Choroid plexus epithelial cell (primary cell): Measurements from ENCODE around the gene ARHGEF40.

Experiments used
- DNase-seq: peaks from one replicate; pipeline ENCODE4 v3.0.0-alpha.2; 2010; ENCODE audit warnings: low read depth
- H3K4me3 ChIP-seq: 2 replicates; pipeline ENCODE4 v1.5.1; 2011; ENCODE audit warnings: low read depth, mild to moderate bottlenecking, control low read depth, low read length, moderate library complexity
- TF ChIP-seq, protein P1 (sequence below): conservative IDR thresholded peaks from 2 replicates; pipeline ENCODE4 v1.5.1; 2011; ENCODE audit warnings: low read depth, mild to moderate bottlenecking, control low read depth, inconsistent platforms, low read length, moderate library complexity

The ARHGEF40 gene

DNA sequence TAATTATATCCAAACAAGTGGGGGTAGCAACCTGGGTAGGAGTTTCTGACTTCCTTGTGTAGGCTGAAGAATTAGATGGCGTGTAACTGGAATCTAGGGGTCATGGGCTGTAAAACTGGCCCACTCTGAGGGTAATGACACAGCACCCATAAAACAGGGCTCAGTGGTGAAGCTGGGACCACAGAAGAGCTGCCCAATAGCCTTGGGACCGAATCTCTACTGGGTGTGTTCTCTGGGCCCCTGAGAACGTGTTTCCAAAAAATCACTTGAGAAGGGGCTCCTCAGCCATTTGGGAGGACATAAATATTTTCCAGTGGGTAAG, 8.8 kb upstream of the ARHGEF40 start:
- H3K4me3 ChIP-seq = no peak overlapping the region

DNA sequence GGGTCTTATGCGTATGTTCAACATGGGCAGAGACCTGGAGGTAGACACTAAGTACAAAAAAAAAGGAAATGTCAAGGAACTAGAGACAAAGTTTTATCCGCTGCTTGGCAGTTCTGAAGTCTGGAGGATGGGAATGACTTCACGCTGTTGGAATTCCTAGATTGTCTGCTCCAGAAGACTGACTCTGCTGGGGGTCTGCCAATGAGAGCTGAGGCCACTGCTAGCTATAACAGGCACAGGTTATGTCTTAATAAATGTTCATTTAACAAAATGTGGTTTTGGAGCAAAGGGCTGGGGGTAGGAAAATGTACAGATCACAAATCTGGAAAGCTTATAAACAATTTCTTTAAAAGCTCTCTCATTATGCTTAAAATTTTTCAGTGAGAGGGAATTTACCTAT, 6.6 kb upstream of the ARHGEF40 start:
- DNase-seq = peak; percentile 93
- TF ChIP-seq, protein P1, sequence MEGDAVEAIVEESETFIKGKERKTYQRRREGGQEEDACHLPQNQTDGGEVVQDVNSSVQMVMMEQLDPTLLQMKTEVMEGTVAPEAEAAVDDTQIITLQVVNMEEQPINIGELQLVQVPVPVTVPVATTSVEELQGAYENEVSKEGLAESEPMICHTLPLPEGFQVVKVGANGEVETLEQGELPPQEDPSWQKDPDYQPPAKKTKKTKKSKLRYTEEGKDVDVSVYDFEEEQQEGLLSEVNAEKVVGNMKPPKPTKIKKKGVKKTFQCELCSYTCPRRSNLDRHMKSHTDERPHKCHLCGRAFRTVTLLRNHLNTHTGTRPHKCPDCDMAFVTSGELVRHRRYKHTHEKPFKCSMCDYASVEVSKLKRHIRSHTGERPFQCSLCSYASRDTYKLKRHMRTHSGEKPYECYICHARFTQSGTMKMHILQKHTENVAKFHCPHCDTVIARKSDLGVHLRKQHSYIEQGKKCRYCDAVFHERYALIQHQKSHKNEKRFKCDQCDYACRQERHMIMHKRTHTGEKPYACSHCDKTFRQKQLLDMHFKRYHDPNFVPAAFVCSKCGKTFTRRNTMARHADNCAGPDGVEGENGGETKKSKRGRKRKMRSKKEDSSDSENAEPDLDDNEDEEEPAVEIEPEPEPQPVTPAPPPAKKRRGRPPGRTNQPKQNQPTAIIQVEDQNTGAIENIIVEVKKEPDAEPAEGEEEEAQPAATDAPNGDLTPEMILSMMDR = no peak
- no peak overlapping the region for H3K4me3 ChIP-seq

More for the DNA sequence above, 8.8 kb upstream of the ARHGEF40 start:
- no peak for DNase-seq
- TF ChIP-seq, protein P1 = no peak

DNA sequence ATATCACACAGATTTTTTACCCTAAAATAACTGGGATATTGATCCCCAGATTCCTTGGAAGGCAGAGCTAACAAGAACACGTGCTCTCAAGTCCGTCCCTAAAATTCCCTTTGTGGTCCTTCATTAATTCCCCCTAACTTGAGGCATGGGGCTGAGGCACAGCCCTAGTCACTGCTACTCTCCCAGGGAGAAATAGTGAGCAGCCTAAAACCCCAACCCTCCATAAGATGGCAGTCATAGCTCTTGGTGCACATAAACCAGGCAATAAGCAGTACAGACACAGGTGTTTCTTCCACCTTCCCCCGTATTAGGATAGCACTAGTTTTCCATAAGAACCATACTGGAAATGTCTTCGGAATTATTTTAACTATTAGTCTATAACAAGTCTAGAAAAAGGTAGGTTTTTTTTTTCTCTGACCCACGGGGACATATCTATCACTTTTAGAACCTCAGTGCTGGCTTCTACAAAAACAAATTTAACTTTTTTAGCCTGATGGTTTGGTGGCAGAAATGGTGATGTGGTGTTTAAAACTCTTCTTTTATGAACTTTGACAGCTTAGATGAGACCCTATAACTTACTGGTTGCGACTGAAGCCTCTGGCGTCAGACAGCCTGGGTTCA, 3.1 kb upstream of the ARHGEF40 start:
- H3K4me3 ChIP-seq = no peak overlapping the region
- peak; percentile 28 for DNase-seq
- TF ChIP-seq, protein P1 = peak; percentile 50

DNA sequence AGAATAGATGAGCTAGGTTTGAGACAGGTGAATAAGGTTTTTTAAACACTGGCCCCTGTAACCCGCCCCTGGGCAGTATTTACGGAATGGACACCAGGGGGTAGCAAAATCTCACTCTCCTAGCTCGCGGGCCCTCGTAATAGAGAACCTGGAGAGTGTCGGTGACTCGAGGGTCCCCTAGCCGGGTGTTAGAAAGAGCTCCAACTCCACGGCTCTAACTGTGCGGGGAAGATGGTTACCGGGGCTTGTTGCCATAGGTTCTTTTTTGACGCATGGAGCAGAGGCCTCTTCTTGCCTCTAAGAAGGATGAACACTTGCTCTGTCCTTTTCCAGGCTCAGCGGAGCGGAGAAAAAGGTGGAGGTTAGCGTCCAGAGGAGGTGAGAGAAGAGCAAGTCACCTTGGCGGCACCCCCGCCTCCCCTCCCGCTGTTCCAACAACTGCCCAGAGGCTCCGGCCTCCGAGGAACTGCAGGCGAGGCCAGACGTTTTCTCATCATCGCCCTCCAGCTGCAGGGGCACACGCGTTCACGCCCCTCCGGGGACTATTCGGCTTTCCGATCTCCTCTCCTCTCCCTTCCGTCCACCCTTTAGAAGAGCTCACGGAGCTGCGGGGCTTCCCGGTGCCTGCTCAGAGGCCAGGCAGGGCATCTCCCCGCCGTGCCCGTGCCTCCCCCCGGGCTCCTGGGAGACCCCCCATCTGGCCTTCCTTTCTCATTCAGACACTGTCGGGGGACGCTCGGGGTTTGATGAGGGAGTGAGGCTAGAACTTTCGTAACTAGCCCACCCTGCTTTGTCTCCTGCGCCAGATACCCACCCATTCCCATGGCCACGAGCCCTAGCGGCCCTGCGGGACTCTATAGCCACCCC, 1.4 kb upstream of the ARHGEF40 start:
- peak; percentile 69 for DNase-seq
- TF ChIP-seq, protein P1 = peak; percentile 82
- peak overlapping the region; percentile 78 for H3K4me3 ChIP-seq

DNA sequence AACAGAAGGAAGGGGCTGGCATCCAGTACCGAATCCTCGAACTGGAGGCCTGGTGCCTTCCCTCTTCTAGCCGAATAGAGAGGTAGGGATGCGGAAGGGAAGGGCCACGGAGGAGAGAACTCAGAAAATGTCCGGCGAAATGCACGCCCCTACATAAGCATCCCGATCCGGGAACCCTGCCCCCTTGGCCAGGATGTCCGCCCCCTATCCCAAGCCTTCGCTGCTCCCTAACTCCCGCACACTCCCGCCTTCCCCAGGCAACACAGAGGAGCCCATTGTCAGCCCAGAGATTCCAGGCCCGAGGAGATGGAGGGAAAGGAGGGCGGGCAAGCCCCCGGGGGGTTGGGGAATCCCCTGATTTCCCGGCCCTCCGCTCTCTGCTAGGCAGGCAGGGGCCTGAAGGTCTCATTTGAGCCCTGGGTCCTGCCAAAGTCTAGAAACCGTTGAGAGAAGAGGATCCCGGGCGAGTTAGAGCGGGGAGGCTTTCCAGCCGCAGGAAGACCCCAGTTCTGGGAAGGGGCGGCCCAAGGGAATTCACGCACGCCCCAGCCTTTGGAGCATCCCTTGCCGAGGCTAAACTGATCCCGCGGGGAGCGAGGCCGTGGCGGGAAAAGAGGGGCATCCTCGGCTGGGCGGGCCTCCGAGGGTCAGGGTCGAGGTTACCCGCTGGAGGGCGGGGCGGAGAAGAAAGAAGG, 569 bp upstream of the ARHGEF40 start:
- peak overlapping the region; percentile 78 for H3K4me3 ChIP-seq
- DNase-seq = peak; percentile 21
- TF ChIP-seq, protein P1 = no peak

DNA sequence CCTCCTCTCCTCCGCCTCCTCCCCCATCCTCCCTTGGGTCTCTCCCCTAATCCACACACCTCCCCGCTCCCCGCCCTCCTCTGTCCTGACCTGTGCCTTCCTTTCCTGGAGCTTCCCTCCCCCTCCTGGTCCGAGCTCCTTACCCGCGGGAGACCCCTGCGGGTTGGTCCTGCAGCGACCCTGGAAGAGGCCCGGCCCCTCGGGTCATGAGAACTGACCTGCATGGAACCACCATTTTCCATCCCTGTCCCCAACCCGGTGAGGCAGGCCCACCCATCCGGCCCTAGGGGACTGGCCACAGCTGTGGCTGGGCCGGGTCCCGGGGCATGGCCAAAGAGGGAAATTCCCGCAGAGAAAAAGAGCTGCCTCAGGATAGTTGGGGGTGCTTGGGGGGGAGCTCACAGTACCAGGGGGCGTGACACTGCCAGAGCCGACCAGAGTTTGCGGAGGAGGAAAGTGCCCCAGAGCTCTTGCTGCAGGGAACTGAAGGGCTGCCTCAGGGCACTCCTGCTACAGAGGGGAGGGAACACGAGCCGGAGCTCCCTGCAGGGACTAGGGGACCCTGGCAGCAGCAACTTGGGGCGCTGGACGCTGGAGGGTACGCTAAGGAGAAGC, 613 bp downstream of the ARHGEF40 start:
- H3K4me3 ChIP-seq = peak overlapping the region; percentile 78
- peak; percentile 48 for DNase-seq
- TF ChIP-seq, protein P1 = no peak
